ENCODE data around the gene CCDC88A. TPM values are rescaled to one million over a fixed set of nuclear protein-coding genes. Genes with fewer than 3 reads are reported as not detected.
"Not testable (repeated sequence)": the region's sequence is repeated elsewhere in the genome, so short reads cannot be mapped to it uniquely, and the experiment has no call there.

CCDC88A gene
- total RNA-seq, 1 donor from 2014 or later, result 48.5 TPM

DNA sequence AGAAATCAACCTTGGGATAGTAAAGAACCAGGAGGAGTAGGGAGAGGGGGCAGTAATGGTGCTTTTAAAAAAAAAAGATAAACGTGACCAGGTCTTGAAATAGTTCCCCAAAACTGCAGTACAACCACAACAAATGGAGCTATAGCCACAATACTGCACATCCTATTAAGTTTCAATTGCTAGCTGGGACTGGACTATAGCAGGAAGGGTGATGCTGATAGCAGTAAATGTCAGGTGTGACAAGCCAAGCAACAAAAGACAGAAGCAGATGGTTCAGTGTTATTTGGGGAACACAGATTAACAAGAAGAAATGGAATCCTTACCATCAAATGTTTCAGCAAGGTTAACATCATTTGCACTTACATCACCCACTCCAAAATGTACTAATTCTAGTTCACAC lies 177.0 kb downstream of the CCDC88A start:
- no peak overlapping the region for H3K9ac ChIP-seq (ENCODE audit: low read depth in 1 of 3, low read length in 3 of 3)
- no peak overlapping the region for H3K4me3 ChIP-seq (ENCODE audit: low read length in 3 of 3)
- H3K4me1 ChIP-seq (ENCODE audit: control insufficient read depth in 3 of 3, insufficient read depth in 3 of 3, low read length in 3 of 3), result no peaks in the 10 kb centered on the region
- H3K9me3 ChIP-seq (ENCODE audit: control insufficient read depth in 3 of 3, low read length in 3 of 3), result no peaks in the 10 kb centered on the region
- H3K27me3 ChIP-seq (ENCODE audit: control insufficient read depth in 3 of 3, insufficient read depth in 3 of 3, low read length in 3 of 3), result no peaks in the 10 kb centered on the region
- H3K36me3 ChIP-seq (ENCODE audit: control insufficient read depth in 3 of 3, insufficient read depth in 3 of 3, low read length in 3 of 3), result peaks cover 20 to 52% (median 37%) of the 10 kb centered on the region in 3 donors
- no peak overlapping the region for H3K27ac ChIP-seq (ENCODE audit: low read depth, low read length)

DNA sequence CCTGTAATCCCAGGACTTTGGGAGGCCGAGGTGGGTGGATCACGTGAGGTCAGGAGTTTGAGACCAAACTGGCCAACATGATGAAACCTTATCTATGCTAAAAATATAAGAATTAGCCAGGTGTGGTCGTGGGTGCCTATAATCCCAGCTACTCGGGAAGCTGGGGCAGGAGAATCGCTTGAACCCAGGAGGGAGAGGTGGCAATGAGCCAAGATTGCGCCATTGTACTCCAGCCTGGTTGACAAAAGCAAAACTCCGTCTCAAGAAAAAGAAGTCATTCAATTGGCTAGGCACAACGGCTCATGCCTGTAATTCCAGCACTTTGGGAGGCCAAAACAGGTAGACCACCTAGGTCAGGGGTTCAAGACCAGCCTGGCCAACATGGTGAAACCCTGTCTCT lies 178.1 kb downstream of the CCDC88A start:
- not testable (repeated sequence) for H3K27me3 ChIP-seq (ENCODE audit: control insufficient read depth in 3 of 3, insufficient read depth in 3 of 3, low read length in 3 of 3); H3K9ac ChIP-seq (ENCODE audit: low read depth in 1 of 3, low read length in 3 of 3); H3K9me3 ChIP-seq (ENCODE audit: control insufficient read depth in 3 of 3, low read length in 3 of 3); H3K27ac ChIP-seq (ENCODE audit: low read depth, low read length); H3K4me1 ChIP-seq (ENCODE audit: control insufficient read depth in 3 of 3, insufficient read depth in 3 of 3, low read length in 3 of 3); H3K4me3 ChIP-seq (ENCODE audit: low read length in 3 of 3)
- peaks cover 20 to 52% (median 35%) of the 10 kb centered on the region in 3 donors for H3K36me3 ChIP-seq (ENCODE audit: control insufficient read depth in 3 of 3, insufficient read depth in 3 of 3, low read length in 3 of 3)

DNA sequence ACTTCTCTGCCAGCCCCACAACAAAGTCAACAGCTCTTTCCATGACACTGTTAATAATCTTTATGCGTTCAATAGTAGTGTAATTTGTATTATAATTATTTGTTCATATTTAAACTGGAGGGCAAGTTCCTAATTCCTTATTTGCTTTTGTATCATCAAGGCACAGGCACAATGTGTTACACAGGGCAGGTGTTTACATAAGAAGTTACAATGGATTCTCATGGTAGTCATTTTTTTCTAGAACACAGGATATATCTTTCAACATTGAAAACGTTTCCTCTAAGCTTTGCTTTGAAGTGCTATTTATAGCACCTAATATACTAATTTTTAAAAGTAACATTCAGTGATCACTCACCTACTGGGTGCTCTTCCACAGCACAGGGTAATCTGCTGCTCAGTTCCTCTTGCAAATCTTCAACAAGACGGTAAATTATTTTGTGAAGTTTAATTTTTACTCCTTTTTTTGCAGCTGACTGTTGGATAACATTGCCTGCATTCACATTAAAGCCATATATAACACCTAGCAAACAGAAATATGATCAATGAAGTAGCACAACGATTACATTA lies 179.9 kb downstream of the CCDC88A start:
- Histone ChIP-seq H3K4me1 (ENCODE audit: control insufficient read depth in 3 of 3, insufficient read depth in 3 of 3, low read length in 3 of 3) (no peaks in the 10 kb centered on the region), H3K27me3 (ENCODE audit: control insufficient read depth in 3 of 3, insufficient read depth in 3 of 3, low read length in 3 of 3) (no peaks in the 10 kb centered on the region), H3K4me3 (ENCODE audit: low read length in 3 of 3) (no peak overlapping the region), H3K9ac (ENCODE audit: low read depth in 1 of 3, low read length in 3 of 3) (no peak overlapping the region), H3K9me3 (ENCODE audit: control insufficient read depth in 3 of 3, low read length in 3 of 3) (no peaks in the 10 kb centered on the region), H3K27ac (ENCODE audit: low read depth, low read length) (no peak overlapping the region), H3K36me3 (ENCODE audit: control insufficient read depth in 3 of 3, insufficient read depth in 3 of 3, low read length in 3 of 3) (peaks cover 28 to 56% (median 40%) of the 10 kb centered on the region in 3 donors)

Small RNA genes within 50 kb of the gene (small RNA-seq; reads per million reads assigned to genes)
- gene RF00019 (not detected), gene RNU6-221P (not detected), gene RNU6-775P (not detected)

Other genes with a start within 250 kb of the CCDC88A start
- 20.4 TPM for gene CLHC1, start 187.6 kb downstream of the CCDC88A start, total RNA-seq
- gene RPS27A, start 187.2 kb downstream of the CCDC88A start, total RNA-seq, result 1,291 TPM
- 25.6 TPM for gene MTIF2, start 150.6 kb downstream of the CCDC88A start, total RNA-seq
- gene CFAP36, start 99.9 kb upstream of the CCDC88A start, total RNA-seq, result 4.2 TPM
- gene PPP4R3B, start 197.8 kb upstream of the CCDC88A start, total RNA-seq, result 53.8 TPM

Measured in skeletal muscle tissue (tissue), 5 donors.